ENCODE data around the gene PGBD2.
"Not testable (repeated sequence)": the region's sequence is repeated elsewhere in the genome, so short reads cannot be mapped to it uniquely, and the experiment has no call there.

PGBD2 gene

GRCh38 chr1:248906009-248906752 lies at the start of gene PGBD2:
TSS of gene PGBD2 (plus strand) at chr1:248906235. CDS start at chr1:248913863, 7,628 bp downstream.
- DNase-seq (ENCODE audit: low read depth), result peak; percentile 98

- no peak for DNase-seq (ENCODE audit: low read depth)
These were observed 48.8 kb upstream of the PGBD2 start for GRCh38 chr1:248857201-248857600.

GRCh38 chr1:248857749-248858095 lies 48.3 kb upstream of the PGBD2 start:
- no peak for DNase-seq (ENCODE audit: low read depth)

- DNase-seq (ENCODE audit: low read depth), result no peak
These were observed 47.7 kb upstream of the PGBD2 start for GRCh38 chr1:248858096-248858890.

- DNase-seq (ENCODE audit: low read depth), result peak; percentile 94
These were observed 46.8 kb upstream of the PGBD2 start, which contains the start of gene ZNF692 for GRCh38 chr1:248858891-248859889. TSS of gene ZNF692 (minus strand) at chr1:248859085. CDS start at chr1:248858309, 776 bp downstream.

- DNase-seq (ENCODE audit: low read depth), result no peak
These were observed 46.0 kb upstream of the PGBD2 start for GRCh38 chr1:248860007-248860406.

- no peak for DNase-seq (ENCODE audit: low read depth)
These were observed 44.4 kb upstream of the PGBD2 start for GRCh38 chr1:248861616-248862015.

GRCh38 chr1:248862695-248862997 lies 43.4 kb upstream of the PGBD2 start:
- DNase-seq (ENCODE audit: low read depth), result no peak

GRCh38 chr1:248862998-248863881 lies 42.8 kb upstream of the PGBD2 start:
- DNase-seq (ENCODE audit: low read depth), result peak; percentile 75

GRCh38 chr1:248871837-248872401 lies 34.1 kb upstream of the PGBD2 start:
- no peak for DNase-seq (ENCODE audit: low read depth)

- no peak for DNase-seq (ENCODE audit: low read depth)
These were observed 33.2 kb upstream of the PGBD2 start for GRCh38 chr1:248872752-248873408.

GRCh38 chr1:248873409-248873992 lies 32.5 kb upstream of the PGBD2 start:
- peak; percentile 86 for DNase-seq (ENCODE audit: low read depth)

- DNase-seq (ENCODE audit: low read depth), result peak; percentile 79
These were observed 32.0 kb upstream of the PGBD2 start for GRCh38 chr1:248873993-248874533.

GRCh38 chr1:248881261-248881660 lies 24.8 kb upstream of the PGBD2 start:
- no peak for DNase-seq (ENCODE audit: low read depth)

GRCh38 chr1:248882427-248882826 lies 23.6 kb upstream of the PGBD2 start:
- not testable (repeated sequence) for DNase-seq (ENCODE audit: low read depth)

- no peak for DNase-seq (ENCODE audit: low read depth)
These were observed 21.3 kb upstream of the PGBD2 start for GRCh38 chr1:248884632-248885295.

- DNase-seq (ENCODE audit: low read depth), result no peak
These were observed 20.4 kb upstream of the PGBD2 start for GRCh38 chr1:248885646-248886045.

- DNase-seq (ENCODE audit: low read depth), result no peak
These were observed 19.7 kb upstream of the PGBD2 start for GRCh38 chr1:248886237-248886895.

- not testable (repeated sequence) for DNase-seq (ENCODE audit: low read depth)
These were observed 16.2 kb upstream of the PGBD2 start for GRCh38 chr1:248889914-248890243.
